ENCODE results near the gene MRTFA. TPM values are rescaled to one million over a fixed set of nuclear protein-coding genes. Genes with fewer than 3 reads are reported as not detected.

Gene MRTFA
- total RNA-seq, 4 donors from 2014 or later: 46.0 to 408 (median 90.0) TPM

DNA sequence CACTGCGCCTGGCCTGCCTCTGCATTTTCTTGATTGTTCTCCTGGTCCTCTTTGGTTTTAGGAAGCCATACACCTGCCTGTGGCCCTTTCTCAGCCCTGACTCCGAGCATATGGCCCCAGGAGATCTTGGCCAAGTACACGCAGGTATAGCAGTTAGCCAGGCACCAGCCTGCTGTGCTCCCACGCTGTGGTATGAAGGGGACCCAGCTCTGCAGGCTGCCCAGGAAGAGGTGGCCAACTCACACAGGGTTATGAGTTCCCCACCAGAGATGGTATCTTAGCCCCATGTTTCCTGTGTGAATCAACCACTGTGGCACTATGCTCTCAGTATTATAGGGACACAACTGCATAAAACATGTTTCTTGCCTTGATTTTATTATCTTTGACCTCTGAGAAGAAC, 235.0 kb downstream of the MRTFA start:
- 90% methylated on average over 4 of the region's 4 CpGs; no CpG with 5 or more reads in 1 of the 2 donors for WGBS, 2 donors (ENCODE audit: low coverage in 1 of 2)
- Histone ChIP-seq H3K36me3 (peaks cover 0 to 27% (median 13%) of the 10 kb centered on the region in 4 donors), H3K27ac (no peak overlapping the region), H3K4me3 (no peak overlapping the region), H3K4me1 (peaks cover 0 to 37% (median 7%) of the 10 kb centered on the region in 4 donors), H3K27me3 (no peaks in the 10 kb centered on the region), H3K9me3 (no peaks in the 10 kb centered on the region)
- TF ChIP-seq POLR2AphosphoS5 (IDR thresholded peaks at IDR 0.05): no peak
- TF ChIP-seq EP300 (IDR thresholded peaks at IDR 0.05; ENCODE audit: low read depth): no peak
- no peak for TF ChIP-seq CTCF (IDR thresholded peaks at IDR 0.05)
- in situ Hi-C loops (cut with MboI; ENCODE audit: low pct_ligation_motif_present in 1 of 4, low pct_unique_long_range_greater_than_20kb in 1 of 4, low sequenced_read_pairs in 3 of 4) (no loop called here), intact Hi-C loops (cut with DNase I; ENCODE audit: low total_unique reads) (no loop called here)
- DNase-seq: no peak

GRCh38 chr22:40400159-40400558, 236.4 kb downstream of the MRTFA start:
- Histone ChIP-seq H3K36me3 (peaks cover 0 to 14% (median 6%) of the 10 kb centered on the region in 4 donors), H3K9me3 (no peaks in the 10 kb centered on the region), H3K27me3 (no peaks in the 10 kb centered on the region), H3K4me1 (peaks cover 0 to 51% (median 12%) of the 10 kb centered on the region in 4 donors), H3K4me3 (no peak overlapping the region), H3K27ac (peak overlapping the region in 1 of 4 donors; percentile 44)
- in situ Hi-C loops (cut with MboI; ENCODE audit: low pct_ligation_motif_present in 1 of 4, low pct_unique_long_range_greater_than_20kb in 1 of 4, low sequenced_read_pairs in 3 of 4): no loop called here
- DNase-seq: peak; percentile 42
- 79% methylated on average over 13 to 15 of the region's 15 CpGs for WGBS, 2 donors (ENCODE audit: low coverage in 1 of 2)
- TF ChIP-seq POLR2A (IDR thresholded peaks at IDR 0.05) (no peak), POLR2AphosphoS5 (IDR thresholded peaks at IDR 0.05) (no peak), EP300 (IDR thresholded peaks at IDR 0.05; ENCODE audit: low read depth) (no peak), CTCF (IDR thresholded peaks at IDR 0.05) (no peak)
- intact Hi-C loops (cut with DNase I; ENCODE audit: low total_unique reads): no loop called here

DNA sequence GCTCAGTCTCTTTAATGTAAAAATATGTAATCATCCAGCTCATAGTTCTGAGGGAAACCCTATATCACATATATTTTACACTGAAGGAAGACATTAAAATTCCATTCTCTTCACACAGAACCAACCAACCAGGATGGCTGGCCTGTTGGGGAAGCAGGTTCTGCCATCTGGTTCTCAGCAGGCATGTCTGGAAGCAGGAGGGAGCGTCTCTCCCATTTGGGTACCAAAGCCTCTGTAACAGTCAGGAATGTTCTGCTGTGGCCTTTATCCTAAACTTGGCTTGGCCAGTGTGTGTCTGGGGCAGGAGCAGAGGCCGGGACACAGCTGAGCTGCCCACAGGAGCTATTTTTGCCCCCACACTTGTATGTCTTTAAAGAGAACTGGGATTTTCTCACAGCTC, 236.9 kb downstream of the MRTFA start:
- intact Hi-C loops (cut with DNase I; ENCODE audit: low total_unique reads) (no loop called here), in situ Hi-C loops (cut with MboI; ENCODE audit: low pct_ligation_motif_present in 1 of 4, low pct_unique_long_range_greater_than_20kb in 1 of 4, low sequenced_read_pairs in 3 of 4) (no loop called here)
- Histone ChIP-seq H3K4me1 (peaks cover 0 to 54% (median 17%) of the 10 kb centered on the region in 4 donors), H3K9me3 (no peaks in the 10 kb centered on the region), H3K27me3 (no peaks in the 10 kb centered on the region), H3K36me3 (peaks cover 0 to 12% (median 5%) of the 10 kb centered on the region in 4 donors), H3K4me3 (no peak overlapping the region), H3K27ac (peak overlapping the region in 1 of 4 donors; percentile 44)
- no peak for DNase-seq
- WGBS, 2 donors (ENCODE audit: low coverage in 1 of 2): 79% methylated on average over 2 of the region's 2 CpGs; no CpG with 5 or more reads in 1 of the 2 donors
- no peak for TF ChIP-seq POLR2A (IDR thresholded peaks at IDR 0.05)

GRCh38 chr22:40397396-40397795, 239.1 kb downstream of the MRTFA start:
- no peaks in the 10 kb centered on the region for H3K9me3 ChIP-seq

More at GRCh38 chr22:40397396-40397795, 239.1 kb downstream of the MRTFA start:
- peak overlapping the region; percentile 56 to 79 (median 75) for H3K27ac ChIP-seq
- intact Hi-C loops (cut with DNase I; ENCODE audit: low total_unique reads): no loop called here
- DNase-seq: no peak
- no peak overlapping the region for H3K4me3 ChIP-seq
- 45% methylated on average over 1 of the region's 1 CpG; no CpG with 5 or more reads in 1 of the 2 donors for WGBS, 2 donors (ENCODE audit: low coverage in 1 of 2)
- H3K4me1 ChIP-seq: peaks cover 0 to 57% (median 17%) of the 10 kb centered on the region in 4 donors
- H3K36me3 ChIP-seq: peaks cover 0 to 12% (median 5%) of the 10 kb centered on the region in 4 donors
- in situ Hi-C loops (cut with MboI; ENCODE audit: low pct_ligation_motif_present in 1 of 4, low pct_unique_long_range_greater_than_20kb in 1 of 4, low sequenced_read_pairs in 3 of 4): no loop called here
- no peaks in the 10 kb centered on the region for H3K27me3 ChIP-seq
- TF ChIP-seq POLR2AphosphoS5 (IDR thresholded peaks at IDR 0.05): no peak
- no peak for TF ChIP-seq POLR2A (IDR thresholded peaks at IDR 0.05)
- no peak for TF ChIP-seq CTCF (IDR thresholded peaks at IDR 0.05)
- no peak for TF ChIP-seq EP300 (IDR thresholded peaks at IDR 0.05; ENCODE audit: low read depth)
